Osteoblast (primary cell): Measurements from ENCODE around the gene MAN2B2. TPM values are rescaled to one million over a fixed set of nuclear protein-coding genes. Genes with fewer than 3 reads are reported as not detected.

Experiments used
- DNase-seq: peaks from one replicate; pipeline ENCODE4 v3.0.0; 2011; ENCODE audit warnings: low spot score, mixed read lengths; ENCODE audit not compliant: insufficient read length; ENCODE audit errors: missing footprints
- H2AFZ ChIP-seq: 2 replicates; pipeline ENCODE4 v1.6.0; 2011; ENCODE audit warnings: mild to moderate bottlenecking, low read length
- H3K27ac ChIP-seq: 2 replicates; pipeline ENCODE4 v1.5.1; 2011; ENCODE audit warnings: mild to moderate bottlenecking, low read depth, low read length, moderate library complexity
- H3K27me3 ChIP-seq: 2 replicates; pipeline ENCODE4 v1.6.0; 2012; ENCODE audit warnings: mild to moderate bottlenecking, control low read depth, inconsistent platforms, low read length, moderate library complexity; ENCODE audit not compliant: insufficient read depth
- H3K36me3 ChIP-seq: 2 replicates; pipeline ENCODE4 v1.5.1; 2011; ENCODE audit warnings: mild to moderate bottlenecking, low read length, control low read depth, moderate library complexity; ENCODE audit not compliant: insufficient read depth
- H3K4me1 ChIP-seq: 2 replicates; pipeline ENCODE4 v1.5.1; 2011; ENCODE audit warnings: mild to moderate bottlenecking, low read length, control low read depth, moderate library complexity; ENCODE audit not compliant: insufficient read depth
- H3K4me2 ChIP-seq: 2 replicates; pipeline ENCODE4 v1.6.0; 2011; ENCODE audit warnings: mild to moderate bottlenecking, low read length; ENCODE audit not compliant: insufficient read depth
- H3K4me3 ChIP-seq: fragments of 200-600 bp; sonication (generic); 3 replicates; pipeline ENCODE4 v1.5.1; 2012; ENCODE audit warnings: mild to moderate bottlenecking, low read length, inconsistent platforms; ENCODE audit not compliant: insufficient read depth
- H3K79me2 ChIP-seq: 2 replicates; pipeline ENCODE4 v1.6.0; 2012; ENCODE audit warnings: mild to moderate bottlenecking, low read length, control low read depth, inconsistent platforms; ENCODE audit not compliant: insufficient read depth
- H3K9me3 ChIP-seq: 2 replicates; pipeline ENCODE4 v1.5.1; 2011; ENCODE audit warnings: low read depth, low read length, control low read depth
- H4K20me1 ChIP-seq: 2 replicates; pipeline ENCODE4 v1.6.0; 2012; ENCODE audit warnings: mild to moderate bottlenecking, low read length, control low read depth; ENCODE audit not compliant: insufficient read depth
- total RNA-seq: library from RNA; depleted of rRNA; stranded (reverse); fragments of >200 nt; gene quantifications from 2 replicates; pipeline ENCODE4 v1.2.3, GENCODE V29; 2012
- TF ChIP-seq, protein P1 (sequence below): IDR thresholded peaks from 2 replicates; pipeline ENCODE4 v1.5.1; 2011; ENCODE audit warnings: mild to moderate bottlenecking, low read depth, low read length, moderate library complexity; ENCODE audit errors: extremely low read depth

MAN2B2 gene
- total RNA-seq: 26.8 and 28.2 TPM in 2 replicates

GRCh38 chr4:6574747-6575502, at the start of gene MAN2B2:
Gene MAN2B2 (plus strand): TSS chr4:6575189. CDS start chr4:6575211, 22 bp downstream.
- H2AFZ ChIP-seq: peak within 1 kb of the TSS; percentile 96
- no peaks in the 10 kb centered on the region for H4K20me1 ChIP-seq
- peak within 1 kb of the TSS; percentile 96 for H3K4me2 ChIP-seq
- peaks cover 11% of the 10 kb centered on the region for H3K4me1 ChIP-seq
- TF ChIP-seq, protein P1, sequence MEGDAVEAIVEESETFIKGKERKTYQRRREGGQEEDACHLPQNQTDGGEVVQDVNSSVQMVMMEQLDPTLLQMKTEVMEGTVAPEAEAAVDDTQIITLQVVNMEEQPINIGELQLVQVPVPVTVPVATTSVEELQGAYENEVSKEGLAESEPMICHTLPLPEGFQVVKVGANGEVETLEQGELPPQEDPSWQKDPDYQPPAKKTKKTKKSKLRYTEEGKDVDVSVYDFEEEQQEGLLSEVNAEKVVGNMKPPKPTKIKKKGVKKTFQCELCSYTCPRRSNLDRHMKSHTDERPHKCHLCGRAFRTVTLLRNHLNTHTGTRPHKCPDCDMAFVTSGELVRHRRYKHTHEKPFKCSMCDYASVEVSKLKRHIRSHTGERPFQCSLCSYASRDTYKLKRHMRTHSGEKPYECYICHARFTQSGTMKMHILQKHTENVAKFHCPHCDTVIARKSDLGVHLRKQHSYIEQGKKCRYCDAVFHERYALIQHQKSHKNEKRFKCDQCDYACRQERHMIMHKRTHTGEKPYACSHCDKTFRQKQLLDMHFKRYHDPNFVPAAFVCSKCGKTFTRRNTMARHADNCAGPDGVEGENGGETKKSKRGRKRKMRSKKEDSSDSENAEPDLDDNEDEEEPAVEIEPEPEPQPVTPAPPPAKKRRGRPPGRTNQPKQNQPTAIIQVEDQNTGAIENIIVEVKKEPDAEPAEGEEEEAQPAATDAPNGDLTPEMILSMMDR: no peak
- H3K9me3 ChIP-seq: peaks cover 3% of the 10 kb centered on the region
- peak within 1 kb of the TSS; percentile 98 for H3K4me3 ChIP-seq
- H3K27ac ChIP-seq: peak within 1 kb of the TSS; percentile 45
- peak; percentile 100 for DNase-seq
- H3K27me3 ChIP-seq: peaks cover 7% of the 10 kb centered on the region
- H3K79me2 ChIP-seq: peaks cover 5% of the 10 kb centered on the region
- peaks cover 13% of the 10 kb centered on the region for H3K36me3 ChIP-seq

GRCh38 chr4:6525474-6525873, 49.5 kb upstream of the MAN2B2 start:
- no peaks in the 10 kb centered on the region for H3K4me1 ChIP-seq
- TF ChIP-seq, protein P1: no peak
- H4K20me1 ChIP-seq: no peaks in the 10 kb centered on the region
- H3K4me3 ChIP-seq: no peak overlapping the region
- H3K27me3 ChIP-seq: no peaks in the 10 kb centered on the region
- DNase-seq: no peak
- no peak overlapping the region for H3K4me2 ChIP-seq
- H3K27ac ChIP-seq: no peak overlapping the region
- H3K79me2 ChIP-seq: no peaks in the 10 kb centered on the region
- no peaks in the 10 kb centered on the region for H3K9me3 ChIP-seq
- H3K36me3 ChIP-seq: no peaks in the 10 kb centered on the region
- H2AFZ ChIP-seq: no peak overlapping the region

- no peaks in the 10 kb centered on the region for H4K20me1 ChIP-seq
- DNase-seq: no peak
- H3K79me2 ChIP-seq: no peaks in the 10 kb centered on the region
- no peak overlapping the region for H3K4me3 ChIP-seq
- TF ChIP-seq, protein P1: no peak
- H2AFZ ChIP-seq: no peak overlapping the region
- no peaks in the 10 kb centered on the region for H3K4me1 ChIP-seq
- H3K27me3 ChIP-seq: no peaks in the 10 kb centered on the region
- no peaks in the 10 kb centered on the region for H3K36me3 ChIP-seq
- H3K9me3 ChIP-seq: no peaks in the 10 kb centered on the region
- no peak overlapping the region for H3K27ac ChIP-seq
- H3K4me2 ChIP-seq: no peak overlapping the region
Observed at GRCh38 chr4:6526156-6526555, 48.8 kb upstream of the MAN2B2 start.

DNA sequence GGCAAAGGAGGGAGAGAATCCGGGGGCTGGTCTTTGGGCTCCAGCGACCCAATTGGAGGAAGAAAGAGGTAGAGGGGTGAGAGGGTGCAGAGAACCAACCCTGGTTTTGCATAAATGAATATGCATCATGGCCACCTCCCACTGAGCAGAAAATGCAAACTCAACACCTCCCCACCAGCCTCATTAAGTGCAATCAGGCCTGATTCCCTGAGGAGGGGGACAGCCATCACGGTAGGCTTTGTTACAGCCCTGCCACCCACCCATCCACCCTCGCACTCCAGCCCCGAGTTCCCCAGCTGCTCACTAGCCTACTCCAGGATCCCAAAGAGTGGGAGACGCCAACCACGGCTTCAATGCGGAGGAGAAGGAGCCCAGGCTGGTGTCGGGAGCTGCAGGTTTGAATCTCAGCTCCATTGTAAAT, 48.3 kb upstream of the MAN2B2 start:
- no peak for DNase-seq
- Histone ChIP-seq H3K4me1 (no peaks in the 10 kb centered on the region), H3K79me2 (no peaks in the 10 kb centered on the region)

More for the DNA sequence above, 48.3 kb upstream of the MAN2B2 start:
- Histone ChIP-seq H3K4me2 (no peak overlapping the region), H3K27me3 (no peaks in the 10 kb centered on the region), H2AFZ (no peak overlapping the region), H4K20me1 (no peaks in the 10 kb centered on the region), H3K36me3 (no peaks in the 10 kb centered on the region), H3K27ac (no peak overlapping the region), H3K9me3 (no peaks in the 10 kb centered on the region), H3K4me3 (no peak overlapping the region)
- TF ChIP-seq, protein P1: no peak
